HepG2 (cell line): ENCODE results near the gene PMEL. TPM values are rescaled to one million over a fixed set of nuclear protein-coding genes. Genes with fewer than 3 reads are reported as not detected.

Experiments
- ELF4 ChIP-seq: sonication (generic); formaldehyde crosslinking; IDR thresholded peaks from 2 replicates; pipeline ENCODE4 v1.5.0; 2020; ENCODE audit warnings: missing genetic modification reagents, mild to moderate bottlenecking, moderate library complexity, borderline replicate concordance
- ERF ChIP-seq: IDR thresholded peaks from 2 replicates; pipeline ENCODE4 v1.6.1; 2018; ENCODE audit warnings: missing biosample characterization, missing genetic modification reagents
- GABPB1 ChIP-seq: IDR thresholded peaks from 2 replicates; pipeline ENCODE4 v1.6.1; 2016; ENCODE audit warnings: mild to moderate bottlenecking, missing genetic modification reagents, moderate library complexity, missing compliant biosample characterization
- GZF1 ChIP-seq: sonication (generic); formaldehyde crosslinking; IDR thresholded peaks from 2 replicates; pipeline ENCODE4 v1.5.1; 2020; ENCODE audit warnings: mild to moderate bottlenecking, missing genetic modification reagents
- KLF9 ChIP-seq: IDR thresholded peaks from 2 replicates; pipeline ENCODE4 v1.6.1; 2016; ENCODE audit warnings: low read depth
- MLLT10 ChIP-seq: sonication (generic); formaldehyde crosslinking; IDR thresholded peaks from 2 replicates; pipeline ENCODE4 v1.4.0; 2020; ENCODE audit warnings: missing genetic modification reagents
- PRDM10 ChIP-seq: sonication (generic); formaldehyde crosslinking; IDR thresholded peaks from 2 replicates; pipeline ENCODE4 v1.4.0; 2020; ENCODE audit warnings: low read depth, missing genetic modification reagents
- TBX2 ChIP-seq: sonication (generic); formaldehyde crosslinking; IDR thresholded peaks from 2 replicates; pipeline ENCODE4 v1.5.0; 2020; ENCODE audit warnings: missing genetic modification reagents, mild to moderate bottlenecking, borderline replicate concordance
- THYN1 ChIP-seq: sonication (generic); formaldehyde crosslinking; IDR thresholded peaks from 2 replicates; pipeline ENCODE4 v1.8.1; 2023; ENCODE audit warnings: low read depth, mild to moderate bottlenecking, moderate library complexity, missing genetic modification reagents, borderline replicate concordance
- ZFY ChIP-seq: sonication (generic); formaldehyde crosslinking; IDR thresholded peaks from 2 replicates; pipeline ENCODE4 v1.4.0; 2020; ENCODE audit warnings: missing genetic modification reagents
- ZMAT3 ChIP-seq: sonication (generic); formaldehyde crosslinking; conservative IDR thresholded peaks from 2 replicates; pipeline ENCODE4 v1.7.0; 2021; ENCODE audit warnings: missing genetic modification reagents
- ZNF691 ChIP-seq: sonication (generic); formaldehyde crosslinking; IDR thresholded peaks from 2 replicates; pipeline ENCODE4 v1.4.0; 2020; ENCODE audit warnings: missing genetic modification reagents, low read depth, mild to moderate bottlenecking, borderline replicate concordance
- ZNF749 ChIP-seq: sonication (generic); formaldehyde crosslinking; IDR thresholded peaks from 2 replicates; pipeline ENCODE4 v1.8.0; 2022; ENCODE audit warnings: mild to moderate bottlenecking, missing genetic modification reagents, moderate library complexity, borderline replicate concordance
- ZNF784 ChIP-seq: sonication (generic); formaldehyde crosslinking; IDR thresholded peaks from 2 replicates; pipeline ENCODE4 v1.5.1; 2020; ENCODE audit warnings: missing genetic modification reagents, mild to moderate bottlenecking, borderline replicate concordance
- polyA plus RNA-seq, 8 experiments: library from polyadenylated mRNA; depleted of rRNA in 3 of 8; stranded (reverse) in 7 of 8; unstranded in 1 of 8; fragments of >200 nt; fragmentation: Illumina TruSeq in 4 of 8; extraction: Trizol in 4 of 8; gene quantifications; 2 replicates each; pipeline versions ENCODE4 v1.2.1 to v1.2.3, GENCODE V29; 2011 to 2016; ENCODE audit warnings: low read depth in 4 of 8, missing spikeins in 1 of 8, mixed read lengths in 1 of 8; ENCODE audit not compliant: insufficient read depth in 1 of 8
- total RNA-seq, 5 experiments: library from RNA; depleted of rRNA; stranded (reverse); fragments of >200 nt; fragmentation: Illumina TruSeq; extraction: Trizol; gene quantifications; 2 replicates each; pipeline ENCODE4 v1.2.3, GENCODE V29; 2016; ENCODE audit warnings: low read depth in 1 of 5

PMEL gene
- total and polyA plus RNA-seq, 2 of the 13 experiments (the other 11 are each of a cell fraction or from before 2014, with no cell fraction given) = 0.49 to 3.3 TPM

- TF ChIP-seq PRDM10 (CRISPR knock-in tag) (no peak), ZNF691 (CRISPR knock-in tag) (no peak), MLLT10 (CRISPR knock-in tag) (no peak), ZNF784 (CRISPR knock-in tag) (no peak), KLF9 (no peak), ZMAT3 (no peak), TBX2 (CRISPR knock-in tag) (no peak), ELF4 (CRISPR knock-in tag) (no peak), THYN1 (CRISPR knock-in tag) (no peak), ZNF749 (CRISPR knock-in tag) (no peak), ERF (CRISPR knock-in tag) (no peak), GABPB1 (CRISPR knock-in tag) (no peak), ZFY (no peak), GZF1 (no peak)
Measured at GRCh38 chr12:55963760-55964159, 2.1 kb downstream of the PMEL start (continued).
